OCI-LY7 (cell line): ENCODE measurements around the gene HTR3B. TPM values are rescaled to one million over a fixed set of nuclear protein-coding genes. Genes with fewer than 3 reads are reported as not detected.
"Not testable (repeated sequence)": the region's sequence is repeated elsewhere in the genome, so short reads cannot be mapped to it uniquely, and the experiment has no call there.

Experiments used
- BruUV-seq: library from RNA; stranded (reverse); fragments of 400-500 nt; replicated peaks from 2 replicates; lab custom pipeline; 2021; lab: Mats Ljungman, UMichigan
- CTCF ChIA-PET: fragments of 300-600 bp; sonication (Branson Sonifier 250); formaldehyde crosslinking; loops from one replicate; lab custom pipeline; 2022; ENCODE audit warnings: antibody characterized with exemption; ENCODE audit not compliant: unreplicated experiment; lab: Charles Lee
- POLR2A ChIA-PET: fragments of 300-600 bp; sonication (Branson Sonifier 250); formaldehyde crosslinking; loops from one replicate; lab custom pipeline; 2022; ENCODE audit warnings: antibody characterized with exemption; lab: Charles Lee
- DNase-seq: peaks from one replicate; pipeline ENCODE4 v3.0.0-alpha.2; 2015; ENCODE audit warnings: low spot score
- H2AFZ ChIP-seq: fragments of 200-600 bp; sonication (generic), shearing (Covaris generic); 2 replicates; pipeline ENCODE4 v1.6.1; 2014; ENCODE audit warnings: mild to moderate bottlenecking, antibody characterized with exemption, low read length, moderate library complexity
- H3K27ac ChIP-seq: fragments of 200-600 bp; sonication (generic); 2 replicates; pipeline ENCODE4 v1.5.1; 2014; ENCODE audit warnings: mixed run types, low read depth, mild to moderate bottlenecking, moderate library complexity, low read length, inconsistent platforms; ENCODE audit not compliant: poor library complexity, severe bottlenecking
- H3K36me3 ChIP-seq: fragments of 200-600 bp; sonication (generic); 2 replicates; pipeline ENCODE4 v1.6.1; 2014; ENCODE audit warnings: mild to moderate bottlenecking, antibody characterized with exemption, low read length, moderate library complexity, mixed read lengths; ENCODE audit not compliant: insufficient read depth
- H3K4me1 ChIP-seq: fragments of 200-600 bp; sonication (generic); 2 replicates; pipeline ENCODE4 v1.5.1; 2014; ENCODE audit warnings: mild to moderate bottlenecking, low read length; ENCODE audit not compliant: insufficient read depth, poor library complexity, severe bottlenecking
- H3K4me2 ChIP-seq: fragments of 200-600 bp; sonication (generic); 2 replicates; pipeline ENCODE4 v1.6.1; 2014; ENCODE audit warnings: mild to moderate bottlenecking, low read length
- H3K4me3 ChIP-seq: fragments of 200-600 bp; sonication (generic); 2 replicates; pipeline ENCODE4 v1.5.1; 2014; ENCODE audit warnings: mild to moderate bottlenecking, low read depth, low read length; ENCODE audit not compliant: poor library complexity, severe bottlenecking
- H3K79me2 ChIP-seq: fragments of 200-600 bp; sonication (generic); 2 replicates; pipeline ENCODE4 v1.6.1; 2016; ENCODE audit warnings: low read depth, mild to moderate bottlenecking, low read length, moderate library complexity, mixed read lengths; ENCODE audit not compliant: insufficient read depth
- H3K9me2 ChIP-seq: fragments of 200-600 bp; sonication (generic); 2 replicates; pipeline ENCODE4 v1.6.1; 2016; ENCODE audit warnings: mild to moderate bottlenecking, low read length, mixed read lengths; ENCODE audit not compliant: insufficient read depth
- H3K9me3 ChIP-seq: fragments of 200-600 bp; sonication (generic); 2 replicates; pipeline ENCODE4 v1.6.1; 2014; ENCODE audit warnings: mild to moderate bottlenecking, mixed run types, low read length, mixed read lengths
- H4K20me1 ChIP-seq: fragments of 200-600 bp; sonication (generic); 2 replicates; pipeline ENCODE4 v1.6.1; 2014; ENCODE audit warnings: mild to moderate bottlenecking, antibody characterized with exemption, low read length, moderate library complexity, mixed read lengths; ENCODE audit not compliant: insufficient read depth
- EZH2phosphoT487 ChIP-seq: fragments of 200-600 bp; sonication (generic); IDR thresholded peaks from 2 replicates; pipeline ENCODE4 v1.6.1; 2018; ENCODE audit warnings: low read depth, borderline replicate concordance, mild to moderate bottlenecking, mixed run types, antibody characterized with exemption, low read length, moderate library complexity, mixed read lengths
- intact Hi-C: fragments of 100-400 bp; cut with micrococcal nuclease; formaldehyde crosslinking; loops from one replicate; pipeline ENCODE4 v1.10.0; 2022; ENCODE audit not compliant: unreplicated experiment
- total RNA-seq, 2 experiments: library from RNA; depleted of rRNA in 1 of 2; stranded (reverse); fragments of >200 nt in 1 of 2; shearing (Covaris generic) in 1 of 2; gene quantifications; 2 replicates each; pipeline ENCODE4 v1.2.3, GENCODE V29; 2014 to 2022
- TF ChIP-seq, protein P1 (sequence below): fragments of 200-600 bp; sonication (generic); conservative IDR thresholded peaks from 2 replicates; pipeline ENCODE4 v1.5.1; 2014; ENCODE audit warnings: mild to moderate bottlenecking, antibody characterized with exemption, low read length, moderate library complexity, mixed read lengths

Gene HTR3B
- total RNA-seq, 2 experiments from 2014 or later = not detected

DNA sequence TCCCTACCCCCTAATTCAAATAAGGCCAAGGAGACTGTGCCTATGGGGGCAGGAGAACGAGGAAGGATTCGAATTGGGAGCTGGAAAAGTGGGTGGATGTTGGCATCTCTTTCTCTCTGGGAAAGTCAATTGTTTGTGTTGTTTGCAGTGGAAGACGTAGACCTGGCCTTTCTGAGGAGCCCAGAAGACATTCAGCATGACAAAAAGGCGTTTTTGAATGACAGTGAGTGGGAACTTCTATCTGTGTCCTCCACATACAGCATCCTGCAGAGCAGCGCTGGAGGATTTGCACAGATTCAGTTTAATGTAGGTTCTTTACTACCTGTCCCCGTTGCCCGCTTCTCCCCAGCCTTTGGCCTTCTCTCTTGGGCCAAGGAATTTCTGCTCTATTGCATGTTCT is 28.2 kb downstream of the HTR3B start:
- Histone ChIP-seq H2AFZ (no peak overlapping the region), H3K4me3 (no peak overlapping the region), H3K4me2 (no peak overlapping the region), H3K9me2 (no peaks in the 10 kb centered on the region), H3K9me3 (no peaks in the 10 kb centered on the region), H3K4me1 (no peaks in the 10 kb centered on the region), H3K79me2 (no peaks in the 10 kb centered on the region), H3K27ac (no peak overlapping the region), H3K36me3 (no peaks in the 10 kb centered on the region), H4K20me1 (no peaks in the 10 kb centered on the region)
- no TSS peak for BruUV-seq
- CTCF ChIA-PET = no interaction called here
- TF ChIP-seq, protein P1, sequence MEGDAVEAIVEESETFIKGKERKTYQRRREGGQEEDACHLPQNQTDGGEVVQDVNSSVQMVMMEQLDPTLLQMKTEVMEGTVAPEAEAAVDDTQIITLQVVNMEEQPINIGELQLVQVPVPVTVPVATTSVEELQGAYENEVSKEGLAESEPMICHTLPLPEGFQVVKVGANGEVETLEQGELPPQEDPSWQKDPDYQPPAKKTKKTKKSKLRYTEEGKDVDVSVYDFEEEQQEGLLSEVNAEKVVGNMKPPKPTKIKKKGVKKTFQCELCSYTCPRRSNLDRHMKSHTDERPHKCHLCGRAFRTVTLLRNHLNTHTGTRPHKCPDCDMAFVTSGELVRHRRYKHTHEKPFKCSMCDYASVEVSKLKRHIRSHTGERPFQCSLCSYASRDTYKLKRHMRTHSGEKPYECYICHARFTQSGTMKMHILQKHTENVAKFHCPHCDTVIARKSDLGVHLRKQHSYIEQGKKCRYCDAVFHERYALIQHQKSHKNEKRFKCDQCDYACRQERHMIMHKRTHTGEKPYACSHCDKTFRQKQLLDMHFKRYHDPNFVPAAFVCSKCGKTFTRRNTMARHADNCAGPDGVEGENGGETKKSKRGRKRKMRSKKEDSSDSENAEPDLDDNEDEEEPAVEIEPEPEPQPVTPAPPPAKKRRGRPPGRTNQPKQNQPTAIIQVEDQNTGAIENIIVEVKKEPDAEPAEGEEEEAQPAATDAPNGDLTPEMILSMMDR = no peak
- no peak for TF ChIP-seq EZH2phosphoT487
- intact Hi-C loops = no loop called here
- no peak for DNase-seq
- POLR2A ChIA-PET = no interaction called here

DNA sequence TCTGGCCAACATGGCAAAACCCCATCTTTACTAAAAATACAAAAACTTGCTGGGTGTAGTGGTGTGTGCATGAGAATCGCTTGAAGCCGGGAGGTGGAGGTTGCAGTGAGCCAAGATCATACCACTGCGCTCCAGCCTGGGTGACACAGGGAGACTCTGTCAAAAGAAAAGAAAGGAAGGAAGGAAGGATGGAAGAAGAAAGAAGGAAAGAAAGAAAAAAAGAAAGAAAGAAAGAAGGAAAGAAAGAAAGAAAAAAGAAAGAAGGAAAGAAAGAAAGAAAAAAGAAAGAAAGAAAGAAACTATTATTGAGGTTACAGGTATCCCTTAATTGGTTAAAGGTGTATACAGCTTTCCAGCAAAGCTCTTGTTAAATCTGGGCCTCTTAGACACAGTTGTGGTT is 29.6 kb downstream of the HTR3B start:
- POLR2A ChIA-PET = interaction anchor here (0.5 kb wide), 1 partner anchor 60 kb away, joined by 5 read pairs; no protein-coding TSS in a partner anchor
- H4K20me1 ChIP-seq, H3K4me2 ChIP-seq, H3K79me2 ChIP-seq, H3K4me3 ChIP-seq, DNase-seq, H3K36me3 ChIP-seq, CTCF ChIA-PET, H2AFZ ChIP-seq, H3K9me3 ChIP-seq, intact Hi-C loops, H3K4me1 ChIP-seq, BruUV-seq, H3K27ac ChIP-seq, H3K9me2 ChIP-seq: not testable (repeated sequence)

DNA sequence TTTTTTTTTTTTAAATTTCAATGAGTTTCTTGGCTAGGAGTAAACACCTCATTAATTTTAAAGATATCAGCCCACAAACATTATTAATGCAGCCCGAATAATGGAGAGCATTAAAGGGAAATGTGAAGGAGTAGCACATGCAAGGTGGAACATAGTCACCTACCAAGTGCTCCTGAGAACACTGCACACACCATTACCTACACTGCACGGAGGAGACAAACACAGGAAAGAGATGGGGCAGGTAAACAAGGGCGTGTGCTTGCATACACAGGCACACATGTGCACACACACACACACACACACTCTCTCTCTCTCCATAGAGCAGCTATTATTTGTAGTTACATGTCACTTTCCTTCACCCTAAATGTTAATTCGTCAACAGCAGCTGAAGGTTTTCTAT is 30.2 kb downstream of the HTR3B start:
- H2AFZ ChIP-seq = no peak overlapping the region
- H3K4me2 ChIP-seq = no peak overlapping the region
- H3K4me1 ChIP-seq = no peaks in the 10 kb centered on the region
- ChIA-PET CTCF (no interaction called here), POLR2A (no interaction called here)
- no TSS peak for BruUV-seq
- no peak overlapping the region for H3K27ac ChIP-seq
- H3K79me2 ChIP-seq = no peaks in the 10 kb centered on the region
- no peaks in the 10 kb centered on the region for H4K20me1 ChIP-seq
- DNase-seq = no peak
- intact Hi-C loops = no loop called here
- H3K36me3 ChIP-seq = no peaks in the 10 kb centered on the region
- TF ChIP-seq, protein P1 = no peak
- no peak for TF ChIP-seq EZH2phosphoT487
- no peaks in the 10 kb centered on the region for H3K9me3 ChIP-seq
- H3K9me2 ChIP-seq = no peaks in the 10 kb centered on the region
- no peak overlapping the region for H3K4me3 ChIP-seq
